ENCODE measurements around the gene IRF4. TPM values are rescaled to one million over a fixed set of nuclear protein-coding genes. Genes with fewer than 3 reads are reported as not detected.
A peak's percentile ranks its signal among the peaks of the same experiment; 100 is the strongest.

Gene IRF4
- total RNA-seq, 1 donor from 2014 or later = 0.11 TPM

- H3K27ac ChIP-seq = no peak overlapping the region
- peak overlapping the region; percentile 66 for H3K27ac Mint-ChIP-seq
- peaks cover 4% of the 10 kb centered on the region for H3K27me3 Mint-ChIP-seq (ENCODE audit: insufficient read depth, low read depth)
- no peaks in the 10 kb centered on the region for H3K36me3 Mint-ChIP-seq
- no peak for TF ChIP-seq EZH2phosphoT487 (IDR thresholded peaks at IDR 0.05)
- no peak for TF ChIP-seq EZH2 (IDR thresholded peaks at IDR 0.05)
- TF ChIP-seq CTCF (IDR thresholded peaks at IDR 0.05) = no peak
- no peak overlapping the region for H3K4me2 ChIP-seq
- H3K79me2 ChIP-seq (ENCODE audit: low read depth) = no peaks in the 10 kb centered on the region
- no peaks in the 10 kb centered on the region for H3K36me3 ChIP-seq
- no peaks in the 10 kb centered on the region for H3F3A ChIP-seq (ENCODE audit: low read depth)
- no peak for DNase-seq (ENCODE audit: low spot score)
- H3K4me1 ChIP-seq = peaks cover 5% of the 10 kb centered on the region
- peaks cover 13% of the 10 kb centered on the region for H3K9me3 Mint-ChIP-seq
- H2AFZ ChIP-seq (replicated peaks) = no peak overlapping the region
- no peaks in the 10 kb centered on the region for H3K9me3 ChIP-seq (ENCODE audit: low read depth)
- H3K27me3 ChIP-seq = no peaks in the 10 kb centered on the region
- H3K4me3 Mint-ChIP-seq = peak overlapping the region; percentile 67
- no peaks in the 10 kb centered on the region for H4K20me1 ChIP-seq (ENCODE audit: low read depth)
- H3K4me1 Mint-ChIP-seq = peaks cover 4% of the 10 kb centered on the region
- no peak overlapping the region for H3K9ac ChIP-seq
- H3K4me3 ChIP-seq = no peak overlapping the region
Observed at GRCh38 chr6:449486-450419, 58.2 kb downstream of the IRF4 start.

DNA sequence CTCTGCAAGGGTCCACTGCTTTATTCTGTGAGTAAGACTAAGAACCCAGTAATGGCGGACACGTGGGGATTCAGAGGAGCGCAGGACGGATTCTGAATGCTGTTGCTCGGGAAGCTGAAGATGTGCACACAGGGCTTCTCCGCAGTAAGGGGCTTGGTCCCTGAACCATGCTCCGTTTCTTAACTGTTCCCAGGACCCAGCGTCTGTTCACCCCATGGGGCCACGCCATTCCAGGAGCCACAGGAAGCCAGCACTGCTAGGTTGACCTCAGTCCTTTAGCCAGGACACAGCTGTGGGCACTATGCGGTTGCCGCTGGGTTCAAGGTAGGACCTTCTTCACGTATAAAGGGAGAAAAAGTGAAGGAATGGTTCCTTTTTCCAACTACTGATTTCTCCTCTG is 59.8 kb downstream of the IRF4 start:
- Mint-ChIP-seq H3K4me3 (no peak overlapping the region), H3K36me3 (no peaks in the 10 kb centered on the region), H3K4me1 (peaks cover 4% of the 10 kb centered on the region), H3K27ac (no peak overlapping the region), H3K27me3 (ENCODE audit: insufficient read depth, low read depth) (peaks cover 4% of the 10 kb centered on the region), H3K9me3 (peaks cover 13% of the 10 kb centered on the region)
- peaks cover 3% of the 10 kb centered on the region for H3K4me1 ChIP-seq
- H4K20me1 ChIP-seq (ENCODE audit: low read depth) = no peaks in the 10 kb centered on the region
- DNase-seq (ENCODE audit: low spot score) = no peak
- H3K4me3 ChIP-seq = no peak overlapping the region
- H3K9me3 ChIP-seq (ENCODE audit: low read depth) = no peaks in the 10 kb centered on the region
- H3K27ac ChIP-seq = no peak overlapping the region
- H3K9ac ChIP-seq = no peak overlapping the region
- TF ChIP-seq CTCF (IDR thresholded peaks at IDR 0.05) (no peak), EZH2phosphoT487 (IDR thresholded peaks at IDR 0.05) (no peak), EZH2 (IDR thresholded peaks at IDR 0.05) (no peak)
- H3K27me3 ChIP-seq = no peaks in the 10 kb centered on the region
- H3F3A ChIP-seq (ENCODE audit: low read depth) = no peaks in the 10 kb centered on the region
- no peaks in the 10 kb centered on the region for H3K36me3 ChIP-seq
- no peak overlapping the region for H3K4me2 ChIP-seq
- no peak overlapping the region for H2AFZ ChIP-seq (replicated peaks)
- H3K79me2 ChIP-seq (ENCODE audit: low read depth) = no peaks in the 10 kb centered on the region

GRCh38 chr6:451847-452246 is 60.3 kb downstream of the IRF4 start:
- peaks cover 13% of the 10 kb centered on the region for H3K9me3 Mint-ChIP-seq
- peaks cover 4% of the 10 kb centered on the region for H3K27me3 Mint-ChIP-seq (ENCODE audit: insufficient read depth, low read depth)
- no peak overlapping the region for H3K4me3 Mint-ChIP-seq
- TF ChIP-seq CTCF (IDR thresholded peaks at IDR 0.05) = no peak
- no peak for TF ChIP-seq EZH2 (IDR thresholded peaks at IDR 0.05)
- no peak for TF ChIP-seq EZH2phosphoT487 (IDR thresholded peaks at IDR 0.05)
- H3K4me1 Mint-ChIP-seq = peaks cover under 1% of the 10 kb centered on the region
- Histone ChIP-seq H3F3A (ENCODE audit: low read depth) (no peaks in the 10 kb centered on the region), H3K79me2 (ENCODE audit: low read depth) (no peaks in the 10 kb centered on the region), H3K27ac (no peak overlapping the region), H3K4me3 (no peak overlapping the region), H3K9ac (no peak overlapping the region), H3K9me3 (ENCODE audit: low read depth) (no peaks in the 10 kb centered on the region), H3K36me3 (no peaks in the 10 kb centered on the region), H4K20me1 (ENCODE audit: low read depth) (no peaks in the 10 kb centered on the region), H3K4me2 (no peak overlapping the region), H2AFZ (replicated peaks) (no peak overlapping the region), H3K4me1 (no peaks in the 10 kb centered on the region), H3K27me3 (no peaks in the 10 kb centered on the region)
- H3K27ac Mint-ChIP-seq = no peak overlapping the region
- no peaks in the 10 kb centered on the region for H3K36me3 Mint-ChIP-seq
- DNase-seq (ENCODE audit: low spot score) = no peak
